KBM-7 (cell line): ENCODE measurements around the gene PDE10A.
"Not testable (repeated sequence)": the region's sequence is repeated elsewhere in the genome, so short reads cannot be mapped to it uniquely, and the experiment has no call there.

Experiments
- DNase-seq: peaks from one replicate; pipeline ENCODE4 v3.0.0-alpha.2; 2015
- in situ Hi-C: fragments of 300-500 bp; cut with MboI; formaldehyde crosslinking; loops from 2 replicates; pipeline ENCODE4 v1.14.3; 2020; ENCODE audit warnings: low sequenced_read_pairs, low pct_unique_long_range_greater_than_20kb, mixed read lengths

PDE10A gene

DNA sequence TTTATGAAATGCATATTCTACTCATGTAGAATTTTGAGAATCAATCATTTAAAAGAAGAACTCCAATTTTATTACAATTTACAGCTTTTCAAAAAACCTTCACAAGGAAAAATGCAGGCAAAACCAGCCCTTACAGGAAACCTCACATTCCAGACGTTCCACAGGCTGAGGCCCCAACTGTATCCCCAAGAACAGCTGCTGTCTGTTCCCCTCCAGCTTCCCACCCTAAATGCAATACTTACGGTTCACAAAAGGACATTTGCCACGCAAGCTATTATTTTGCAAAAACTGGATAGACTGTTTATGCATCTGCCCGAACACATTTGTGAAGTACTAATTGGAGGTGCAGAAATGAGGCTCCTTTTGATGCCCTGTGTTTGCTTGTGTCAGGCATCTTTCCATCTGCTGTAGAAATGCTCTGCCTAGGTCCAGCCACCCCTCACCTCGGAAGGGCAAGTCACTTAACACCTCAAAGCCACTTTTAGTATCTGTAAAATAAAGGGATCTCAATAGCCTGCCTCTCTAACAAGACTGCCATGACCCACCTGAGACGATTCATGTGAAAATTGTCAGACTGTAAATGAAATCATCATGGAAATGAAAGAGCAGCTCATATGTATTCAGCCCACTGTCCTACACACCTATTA is 26.5 kb downstream of the PDE10A start:
- no peak for DNase-seq
- in situ Hi-C loops = no loop called here

DNA sequence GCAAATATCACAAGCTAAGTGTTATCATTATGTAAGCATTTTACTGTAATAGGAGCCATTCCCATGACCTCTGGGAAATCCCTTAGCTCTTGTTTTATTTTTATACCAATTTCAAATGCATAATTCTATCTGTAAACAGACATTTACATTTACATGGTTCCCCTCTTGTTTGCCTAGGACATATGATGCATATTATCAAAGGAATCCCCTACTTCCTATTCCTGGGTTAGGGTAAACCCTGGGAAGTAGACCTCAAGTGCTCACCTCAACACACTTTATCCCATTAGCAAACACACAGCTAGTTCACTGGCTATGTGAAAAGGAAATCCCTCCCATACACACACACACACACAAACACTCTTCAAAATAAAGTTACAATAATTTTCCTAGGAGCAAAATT is 27.1 kb downstream of the PDE10A start:
- no peak for DNase-seq
- in situ Hi-C loops = no loop called here

DNA sequence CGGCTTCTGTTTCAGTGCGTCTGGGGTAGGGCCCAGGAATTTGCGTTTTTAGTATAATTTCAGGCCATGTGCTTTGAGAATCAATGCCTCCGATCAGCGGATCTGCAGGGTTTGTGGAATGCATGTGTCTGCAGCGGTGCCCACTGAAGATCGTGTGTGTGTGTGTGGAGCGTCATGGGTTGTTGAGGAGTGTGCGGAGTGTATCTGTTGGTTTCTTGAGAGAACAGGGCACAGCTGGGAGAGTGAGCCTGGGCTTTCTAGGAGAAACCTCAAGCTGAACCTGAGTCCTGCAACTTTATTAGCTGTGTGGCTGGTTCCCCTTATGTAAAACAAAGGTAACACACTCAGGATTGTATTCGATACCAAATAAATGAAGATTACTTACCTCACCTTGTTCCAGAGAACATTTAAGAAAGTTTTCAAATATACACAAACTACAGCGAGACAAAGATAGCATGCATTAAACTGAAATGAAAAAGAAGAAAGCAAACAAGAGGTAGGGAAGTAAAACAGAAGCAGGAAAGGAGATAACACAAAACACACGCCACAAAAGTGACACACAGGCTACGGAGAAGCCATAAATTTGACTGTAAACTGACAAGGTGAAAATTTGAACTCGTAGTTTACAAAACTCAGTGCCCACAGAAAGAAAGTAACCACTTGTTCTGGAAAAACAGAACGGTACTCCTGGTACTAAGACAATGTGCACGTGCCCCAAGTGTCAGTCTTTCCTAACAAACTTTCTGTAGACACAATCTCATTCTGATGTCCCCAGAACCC is 28.8 kb downstream of the PDE10A start:
- in situ Hi-C loops = no loop called here
- no peak for DNase-seq

DNA sequence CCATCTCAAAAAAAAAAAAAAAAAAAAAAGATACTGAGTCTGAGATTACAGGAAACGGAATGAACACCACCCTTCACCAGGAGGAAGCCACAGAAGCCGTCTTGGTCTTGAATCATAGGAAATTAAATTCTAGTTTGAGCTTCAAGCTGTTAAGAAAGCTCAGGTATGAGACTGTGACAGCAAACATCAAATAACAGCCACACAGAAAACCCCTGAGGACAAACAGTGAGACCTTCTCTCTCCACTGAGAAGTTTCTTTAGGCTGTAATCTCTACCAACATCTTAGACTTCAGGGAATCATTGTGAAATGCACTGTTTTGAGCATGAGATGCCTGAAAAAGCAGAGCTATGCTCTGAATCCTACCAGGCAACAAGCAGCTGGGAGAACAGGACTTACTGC is 30.8 kb downstream of the PDE10A start:
- in situ Hi-C loops = no loop called here
- DNase-seq = no peak

DNA sequence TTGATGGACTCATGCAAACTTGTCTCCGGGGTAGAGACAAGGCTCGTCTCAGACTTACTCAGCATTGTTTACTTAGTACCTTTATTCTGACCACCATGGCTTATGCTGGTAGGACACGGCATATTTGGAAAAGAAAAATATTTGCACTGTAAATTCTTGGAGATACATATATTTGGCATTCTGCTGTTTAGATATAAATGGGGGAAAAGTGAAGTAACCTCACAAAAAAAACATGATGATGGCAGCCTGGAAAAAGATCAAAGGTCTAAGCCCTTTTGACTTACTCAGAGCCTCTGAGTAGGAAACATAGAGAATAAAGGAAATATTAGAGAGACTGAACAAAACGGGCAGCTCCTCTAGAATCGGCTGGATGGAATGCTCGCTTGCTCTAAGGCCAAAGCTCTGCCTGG is 32.5 kb downstream of the PDE10A start:
- in situ Hi-C loops = no loop called here
- DNase-seq = no peak

DNA sequence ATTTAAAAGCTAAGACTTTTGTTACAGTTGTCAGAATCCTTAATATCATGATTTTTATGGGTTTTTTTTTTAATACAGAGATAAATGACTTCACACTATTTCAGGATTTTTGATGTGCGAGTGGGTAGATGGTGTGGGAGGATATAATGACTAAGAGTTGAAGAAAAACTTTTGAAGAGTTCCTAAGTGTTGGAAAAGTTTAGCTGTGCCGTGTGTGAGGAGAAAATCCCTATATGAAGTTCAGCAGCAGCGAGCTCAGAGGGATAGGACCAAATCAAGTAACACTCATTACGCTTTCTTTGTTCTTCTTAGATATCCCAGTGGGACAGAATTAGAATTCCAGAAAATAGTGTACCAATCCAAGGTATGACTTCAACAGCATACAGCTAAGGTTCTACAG is 34.1 kb downstream of the PDE10A start:
- in situ Hi-C loops = no loop called here
- DNase-seq = no peak

DNA sequence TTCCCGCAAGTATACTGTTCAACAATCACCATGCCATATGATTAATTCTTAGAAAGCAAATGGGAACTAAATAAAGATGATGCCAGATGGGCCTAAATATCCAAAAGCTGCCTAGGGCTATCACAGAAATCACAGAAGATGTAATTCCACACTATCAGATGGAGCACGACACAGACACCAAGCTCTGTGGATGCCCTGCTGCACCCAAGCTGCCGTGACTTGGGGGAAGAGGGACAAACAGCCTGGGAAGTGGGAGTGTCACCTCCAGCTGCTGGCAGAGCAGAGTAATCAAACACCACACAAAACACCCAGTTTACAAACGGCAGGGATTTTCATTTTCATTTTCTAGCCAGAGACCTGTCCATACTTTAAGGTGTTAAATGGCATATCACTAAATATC is 35.7 kb downstream of the PDE10A start:
- in situ Hi-C loops = no loop called here
- DNase-seq = no peak

DNA sequence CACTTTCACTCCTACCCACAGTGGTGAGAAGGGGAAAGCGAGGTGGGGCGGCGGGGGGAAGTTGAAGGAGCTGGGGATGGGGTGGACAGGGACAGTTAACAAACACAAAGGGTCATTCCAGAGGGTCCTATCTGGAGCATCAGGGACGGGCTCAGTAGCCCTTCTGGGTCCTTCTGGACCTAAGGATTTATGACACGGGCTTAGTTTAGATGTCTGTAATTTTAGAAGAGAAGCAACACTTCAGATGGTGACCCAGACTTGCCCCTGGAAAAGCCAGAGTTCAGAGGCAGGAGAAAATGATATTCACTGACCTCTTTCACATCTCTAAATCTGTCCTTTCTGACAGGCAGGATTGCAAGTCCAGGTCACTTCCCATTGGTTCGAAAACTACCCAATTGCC is 36.3 kb downstream of the PDE10A start:
- in situ Hi-C loops = no loop called here
- DNase-seq = no peak

DNA sequence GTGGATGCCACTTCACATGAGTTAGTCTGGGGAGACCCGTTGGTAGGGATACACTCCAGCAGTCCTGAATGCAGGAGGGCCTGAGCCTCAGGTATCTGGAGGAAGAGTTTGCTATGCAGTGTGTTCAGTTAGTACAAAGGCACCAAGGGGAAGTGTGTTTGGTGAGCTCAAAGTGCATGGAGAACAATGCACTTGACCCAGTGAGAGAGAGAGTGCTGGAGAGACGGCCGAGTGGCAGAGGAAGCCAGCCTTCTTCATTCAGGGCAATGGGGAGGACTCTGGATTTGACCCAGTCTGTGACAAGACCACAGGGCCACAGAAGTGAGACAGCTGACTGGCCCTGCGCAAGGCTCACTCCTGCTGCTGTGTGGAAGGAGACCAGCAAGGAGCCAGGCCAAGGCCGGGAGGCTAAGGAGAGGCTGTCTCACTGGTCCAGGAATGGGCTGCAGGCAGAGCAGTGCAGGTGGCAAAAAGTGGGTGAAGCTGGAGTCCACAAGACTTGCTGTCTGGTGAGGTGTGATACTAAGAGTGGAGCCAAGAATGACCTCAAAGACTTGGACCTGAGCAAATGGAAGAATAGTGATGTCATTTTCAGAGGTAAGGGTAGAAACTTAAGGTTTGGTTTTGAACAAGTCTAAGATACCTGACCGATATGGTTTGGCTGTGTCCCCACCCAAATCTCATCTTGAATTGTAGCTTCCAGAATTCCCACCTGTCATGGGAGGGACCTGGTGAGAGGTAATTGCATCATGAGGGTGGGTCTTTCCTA is 38.0 kb downstream of the PDE10A start:
- no peak for DNase-seq
- in situ Hi-C loops = no loop called here

DNA sequence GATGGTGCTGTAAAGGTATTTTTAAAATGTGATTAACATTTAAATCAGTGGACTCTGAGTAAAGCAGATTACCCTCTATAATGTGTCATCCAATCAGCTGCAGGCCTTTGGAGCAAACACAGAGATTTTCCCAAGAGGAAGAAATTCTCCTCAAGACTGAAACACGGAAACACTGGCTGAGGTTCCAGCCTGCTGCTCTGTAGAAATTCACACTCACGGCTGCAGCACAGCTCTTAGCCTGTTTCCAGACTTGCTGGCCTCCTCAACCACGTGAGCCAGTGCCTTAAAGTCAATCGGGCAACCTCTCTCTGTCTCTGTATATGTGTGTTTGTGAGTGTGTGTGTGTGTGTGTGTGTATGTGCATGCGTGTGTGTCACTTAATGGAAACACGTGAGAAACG is 41.1 kb downstream of the PDE10A start:
- DNase-seq = no peak
- in situ Hi-C loops = no loop called here

DNA sequence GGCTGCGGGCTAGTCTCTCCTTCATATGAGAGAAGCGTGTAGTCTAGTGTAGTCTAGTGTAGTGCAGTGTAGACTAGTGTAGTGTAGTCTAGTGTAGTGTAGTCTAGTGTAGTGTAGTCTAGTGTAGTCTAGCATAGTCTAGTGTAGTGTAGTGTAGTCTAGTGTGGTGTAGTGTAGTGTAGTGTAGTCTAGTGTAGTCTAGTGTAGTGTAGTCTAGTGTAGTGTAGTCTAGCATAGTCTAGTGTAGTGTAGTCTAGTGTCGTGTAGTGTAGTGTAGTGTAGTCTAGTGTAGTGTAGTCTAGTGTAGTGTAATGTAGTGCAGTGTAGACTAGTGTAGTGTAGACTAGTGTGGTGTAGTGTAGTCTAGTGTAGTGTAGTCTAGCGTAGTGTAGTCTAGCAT is 44.1 kb downstream of the PDE10A start:
- in situ Hi-C loops, DNase-seq: not testable (repeated sequence)

DNA sequence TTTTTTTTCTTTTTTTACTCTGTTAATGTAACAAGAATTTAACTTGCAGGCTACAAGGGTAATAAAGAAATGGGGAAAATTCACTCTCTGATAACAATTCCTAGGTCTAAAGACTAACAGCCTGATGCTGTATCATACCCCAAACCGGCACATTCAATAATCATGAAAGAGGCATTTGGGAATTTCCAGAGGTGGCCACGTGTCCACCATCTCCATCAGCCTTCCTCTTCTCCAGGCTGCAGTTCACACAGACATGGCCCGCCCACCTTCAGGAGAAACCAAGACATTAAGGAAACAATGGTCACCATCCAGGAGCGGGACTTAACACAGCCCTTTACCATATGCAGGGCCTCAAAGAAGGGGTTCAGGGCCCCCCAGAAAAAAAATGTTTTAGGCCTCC is 44.8 kb downstream of the PDE10A start:
- DNase-seq = no peak
- in situ Hi-C loops = no loop called here

DNA sequence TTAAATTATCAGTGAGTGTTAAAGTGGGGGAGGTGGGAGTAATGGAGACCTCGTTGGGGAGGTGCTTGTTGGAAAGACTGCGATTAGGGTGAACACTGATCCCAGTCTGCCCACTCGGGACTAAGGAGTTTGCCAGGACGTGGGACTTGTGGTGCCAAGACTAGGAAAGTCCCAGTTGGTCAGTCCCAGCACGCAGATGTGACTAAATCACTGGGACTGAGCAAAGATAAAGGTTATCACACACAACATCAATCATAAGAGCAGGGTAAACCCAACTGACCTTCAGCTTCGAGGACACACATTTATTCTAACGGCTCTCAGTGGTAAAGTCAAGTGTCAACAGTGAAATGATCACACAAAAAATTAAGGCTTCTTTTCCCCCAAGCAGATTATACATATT is 45.5 kb downstream of the PDE10A start:
- in situ Hi-C loops = no loop called here
- DNase-seq = no peak

DNA sequence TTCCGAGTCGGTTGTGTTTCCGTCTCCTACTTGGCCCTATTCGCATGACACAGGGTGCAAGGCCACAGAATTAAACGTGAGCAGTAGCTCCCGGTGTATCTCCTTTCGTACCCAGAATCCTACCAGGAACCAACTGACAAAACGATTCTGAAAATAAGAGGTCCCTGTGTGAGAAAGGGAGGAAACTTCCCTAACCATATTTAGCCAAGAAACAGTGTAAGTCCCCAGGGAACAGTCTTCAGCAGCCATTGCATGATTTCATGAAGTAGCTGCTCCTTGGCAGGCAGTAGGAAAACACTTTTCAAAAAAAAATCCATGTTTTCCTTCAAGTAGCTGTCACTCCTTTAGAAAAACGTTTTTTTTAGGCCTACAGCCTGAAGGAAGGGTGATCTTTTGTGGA is 46.9 kb downstream of the PDE10A start:
- no peak for DNase-seq
- in situ Hi-C loops = no loop called here

DNA sequence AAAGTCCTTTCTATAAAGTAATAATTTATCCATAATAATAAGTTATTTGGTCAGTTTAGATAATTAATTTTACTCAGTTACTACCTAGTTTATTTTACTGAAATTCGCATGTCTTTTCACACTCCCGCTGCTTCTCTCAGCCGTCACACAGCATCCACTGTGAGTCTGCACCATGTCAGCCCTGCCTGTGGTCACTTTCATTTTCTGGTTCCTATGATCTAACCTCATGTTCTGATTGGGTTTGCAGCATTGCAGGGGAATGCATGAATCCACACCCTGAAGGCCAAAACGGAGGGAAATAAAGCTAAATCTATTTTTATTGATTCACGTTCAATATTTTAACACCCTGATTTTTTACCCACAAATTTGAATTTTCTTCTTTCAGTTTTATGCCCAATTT is 47.4 kb downstream of the PDE10A start:
- no peak for DNase-seq

DNA sequence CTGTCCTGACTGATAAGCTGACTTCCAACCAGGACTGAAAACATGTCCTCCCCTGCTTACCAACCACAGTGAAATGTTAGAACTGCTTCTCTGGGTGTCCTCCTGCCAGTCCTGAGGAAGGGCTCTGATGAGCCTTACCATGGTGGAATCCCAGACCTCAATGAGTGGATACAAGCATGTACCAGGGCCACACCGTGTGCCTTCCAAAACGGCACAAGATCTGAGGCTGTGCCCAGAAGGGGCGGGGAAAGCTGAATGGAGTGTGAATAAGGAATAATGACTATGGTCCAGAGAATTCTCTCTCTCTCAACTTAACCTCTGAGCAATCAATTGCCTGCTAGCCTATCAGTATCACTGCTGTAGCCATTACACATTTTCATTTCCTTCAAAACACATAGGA is 51.7 kb downstream of the PDE10A start:
- in situ Hi-C loops = no loop called here
- DNase-seq = no peak

More for the DNA sequence above, 47.4 kb downstream of the PDE10A start:
- in situ Hi-C loops = no loop called here

DNA sequence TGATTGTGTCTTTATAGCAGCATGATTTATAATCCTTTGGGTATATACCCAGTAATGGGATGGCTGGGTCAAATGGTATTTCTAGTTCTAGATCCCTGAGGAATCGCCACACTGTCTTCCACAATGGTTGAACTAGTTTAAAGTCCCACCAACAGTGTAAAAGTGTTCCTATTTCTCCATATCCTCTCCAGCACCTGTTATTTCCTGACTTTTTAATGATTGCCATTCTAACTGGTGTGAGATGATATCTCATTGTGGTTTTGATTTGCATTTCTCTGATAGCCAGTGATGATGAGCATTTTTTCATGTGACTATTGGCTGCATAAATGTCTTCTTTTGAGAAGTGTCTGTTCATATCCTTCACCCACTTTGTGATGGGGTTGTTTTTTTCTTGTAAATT is 54.5 kb downstream of the PDE10A start:
- DNase-seq, in situ Hi-C loops: not testable (repeated sequence)

DNA sequence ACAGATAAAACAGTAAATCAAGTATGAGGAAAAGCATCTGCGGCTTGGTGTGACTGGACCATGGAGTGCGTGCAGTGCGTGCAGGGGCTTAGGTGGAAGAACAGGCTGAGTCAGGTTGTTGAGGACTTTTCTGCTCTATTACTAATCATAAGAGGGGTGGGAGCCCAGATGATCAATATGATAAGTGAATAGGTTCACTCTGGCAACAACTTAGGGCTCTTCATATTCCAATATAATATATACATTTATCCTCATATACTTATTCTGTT is 56.4 kb downstream of the PDE10A start:
- DNase-seq = no peak
- in situ Hi-C loops = no loop called here

DNA sequence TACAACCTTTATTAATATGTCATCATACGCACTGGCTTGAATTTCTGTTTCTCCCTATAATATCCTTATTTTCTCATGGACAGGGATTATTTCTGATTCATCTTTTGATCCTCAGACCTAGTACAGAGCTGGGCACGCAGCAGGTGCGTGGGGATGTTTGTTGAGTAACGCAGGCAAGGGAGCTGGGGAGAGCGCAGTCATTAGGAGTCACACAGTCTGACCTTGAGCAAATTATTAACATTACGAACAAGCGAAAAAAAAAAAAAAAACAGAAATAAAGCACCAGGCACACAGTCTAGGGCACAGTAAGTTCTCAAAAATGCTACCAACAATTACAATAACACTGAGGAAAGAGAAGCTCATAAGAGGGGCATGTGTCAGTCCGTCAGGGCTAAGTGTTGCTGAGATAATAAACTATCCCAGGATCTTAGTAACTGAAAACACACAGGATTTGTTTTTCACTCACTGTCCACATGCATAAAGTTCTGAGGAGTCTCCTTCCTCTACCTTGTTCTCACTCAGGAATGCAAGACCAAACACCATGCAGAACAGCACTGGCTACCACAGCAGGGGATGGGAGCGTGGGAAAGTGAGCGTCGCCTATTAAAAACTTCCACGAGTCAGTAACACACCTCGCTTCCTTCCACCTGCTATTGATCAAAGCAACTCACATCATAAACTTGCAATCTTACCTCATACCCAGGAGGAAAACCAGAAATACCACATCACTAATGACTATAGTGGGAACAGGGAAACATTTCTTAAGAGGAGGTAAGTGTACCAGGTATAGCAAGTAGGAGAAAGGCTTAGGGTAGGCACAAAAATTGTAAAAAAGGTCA is 56.9 kb downstream of the PDE10A start:
- no peak for DNase-seq
- in situ Hi-C loops = no loop called here
